ENCODE measurements around the gene ZNF507.

The ZNF507 gene

GRCh38 chr19:32309711-32310390 is 35.6 kb upstream of the ZNF507 start:
- DNase-seq (ENCODE audit: low spot score), result no peak
- no peak overlapping the region for H3K27ac ChIP-seq
- no peak for TF ChIP-seq CTCF (conservative IDR thresholded peaks at IDR 0.05; ENCODE audit: low read depth)
- CTCF ChIA-PET, result no interaction called here
- POLR2A ChIA-PET (ENCODE audit: low non-redundant PET), result no interaction called here

GRCh38 chr19:32311371-32311770 is 34.0 kb upstream of the ZNF507 start:
- ChIA-PET POLR2A (ENCODE audit: low non-redundant PET) (no interaction called here), CTCF (no interaction called here)
- DNase-seq (ENCODE audit: low spot score), result no peak
- no peak for TF ChIP-seq CTCF (conservative IDR thresholded peaks at IDR 0.05; ENCODE audit: low read depth)
- no peak overlapping the region for H3K27ac ChIP-seq

- no peak overlapping the region for H3K27ac ChIP-seq
- CTCF ChIA-PET, result no interaction called here
These were observed 31.7 kb upstream of the ZNF507 start for GRCh38 chr19:32313569-32314265.

GRCh38 chr19:32316034-32316433 is 29.4 kb upstream of the ZNF507 start:
- H3K27ac ChIP-seq, result no peak overlapping the region
- POLR2A ChIA-PET (ENCODE audit: low non-redundant PET), result no interaction called here
- TF ChIP-seq CTCF (conservative IDR thresholded peaks at IDR 0.05; ENCODE audit: low read depth), result no peak
- DNase-seq (ENCODE audit: low spot score), result no peak
- CTCF ChIA-PET, result no interaction called here

More at GRCh38 chr19:32313569-32314265, 31.7 kb upstream of the ZNF507 start:
- DNase-seq (ENCODE audit: low spot score), result no peak
- no peak for TF ChIP-seq CTCF (conservative IDR thresholded peaks at IDR 0.05; ENCODE audit: low read depth)
- POLR2A ChIA-PET (ENCODE audit: low non-redundant PET), result no interaction called here

- DNase-seq (ENCODE audit: low spot score), result no peak
- TF ChIP-seq CTCF (conservative IDR thresholded peaks at IDR 0.05; ENCODE audit: low read depth), result no peak
- ChIA-PET POLR2A (ENCODE audit: low non-redundant PET) (no interaction called here), CTCF (no interaction called here)
- no peak overlapping the region for H3K27ac ChIP-seq
These were observed 28.3 kb upstream of the ZNF507 start for GRCh38 chr19:32317086-32317485.

GRCh38 chr19:32318884-32319520 is 26.4 kb upstream of the ZNF507 start:
- POLR2A ChIA-PET (ENCODE audit: low non-redundant PET), result no interaction called here
- DNase-seq (ENCODE audit: low spot score), result peak; percentile 21
- no peak overlapping the region for H3K27ac ChIP-seq
- no peak for TF ChIP-seq CTCF (conservative IDR thresholded peaks at IDR 0.05; ENCODE audit: low read depth)
- CTCF ChIA-PET, result interaction anchor here (0.5 to 1.3 kb wide), 4 partner anchors 87 to 1257 kb away, joined by 3 to 6 read pairs (median 5); partner anchors contain the start of gene DPY19L3

Measured in RWPE1 (cell line).